Fibroblast of lung (primary cell): ENCODE measurements around the gene RANBP9. TPM values are rescaled to one million over a fixed set of nuclear protein-coding genes. Genes with fewer than 3 reads are reported as not detected.

Source experiments
- DNase-seq, 2 donors: peaks; one replicate each; pipeline versions ENCODE4 v3.0.0 to v3.0.0-alpha.2; 2010; ENCODE audit warnings: low read depth in 2 of 2
- H2AFZ ChIP-seq: 2 replicates; pipeline ENCODE4 v1.5.1; 2012; ENCODE audit warnings: low read length, control low read depth, inconsistent platforms
- H3K27ac ChIP-seq: 2 replicates; pipeline ENCODE4 v1.5.1; 2011; ENCODE audit warnings: low read length, control low read depth; ENCODE audit not compliant: insufficient read depth
- H3K27me3 ChIP-seq: 2 replicates; pipeline ENCODE4 v1.5.1; 2011; ENCODE audit warnings: mild to moderate bottlenecking, low read length; ENCODE audit not compliant: control insufficient read depth, insufficient read depth
- H3K36me3 ChIP-seq: 2 replicates; pipeline ENCODE4 v1.5.1; 2011; ENCODE audit warnings: low read length; ENCODE audit not compliant: control insufficient read depth, insufficient read depth
- H3K4me1 ChIP-seq: 2 replicates; pipeline ENCODE4 v1.5.1; 2011; ENCODE audit warnings: low read length; ENCODE audit not compliant: control insufficient read depth, insufficient read depth; ENCODE audit errors: extremely low read depth
- H3K4me2 ChIP-seq: 2 replicates; pipeline ENCODE4 v1.5.1; 2011; ENCODE audit warnings: low read length, control low read depth; ENCODE audit not compliant: insufficient read depth; ENCODE audit errors: extremely low read depth
- H3K4me3 ChIP-seq, 4 experiments: fragments of 200-600 bp in 1 of 4; sonication (generic) in 1 of 4; replicated peaks in 1 of 4; 2 replicates each; pipeline ENCODE4 v1.5.1; 2011 to 2016; ENCODE audit warnings: low read length in 4 of 4, low read depth in 3 of 4, mild to moderate bottlenecking in 3 of 4, control low read depth in 2 of 4, inconsistent platforms in 1 of 4, mixed read lengths in 1 of 4; ENCODE audit not compliant: insufficient read depth in 1 of 4; ENCODE audit errors: control extremely low read depth in 1 of 4
- H3K79me2 ChIP-seq: 2 replicates; pipeline ENCODE4 v1.5.1; 2012; ENCODE audit warnings: mild to moderate bottlenecking, low read length, inconsistent platforms; ENCODE audit not compliant: control insufficient read depth, insufficient read depth
- H3K9ac ChIP-seq: 2 replicates; pipeline ENCODE4 v1.5.1; 2011; ENCODE audit warnings: mild to moderate bottlenecking, low read length, control low read depth; ENCODE audit not compliant: insufficient read depth
- H3K9me3 ChIP-seq: 2 replicates; pipeline ENCODE4 v1.5.1; 2012; ENCODE audit warnings: low read depth, low read length; ENCODE audit not compliant: control insufficient read depth, insufficient read depth
- H4K20me1 ChIP-seq: 2 replicates; pipeline ENCODE4 v1.5.1; 2011; ENCODE audit warnings: low read length; ENCODE audit not compliant: control insufficient read depth, insufficient read depth; ENCODE audit errors: extremely low read depth
- CTCF ChIP-seq, 2 donors: IDR thresholded peaks in 1 of 2; conservative IDR thresholded peaks in 1 of 2; 1 replicate in 1 of 2; 2 replicates in 1 of 2; pipeline ENCODE4 v1.5.1; 2011 to 2012; ENCODE audit warnings: low read length in 2 of 2, control low read depth in 1 of 2, inconsistent platforms in 1 of 2, low read depth in 1 of 2, mild to moderate bottlenecking in 1 of 2
- EZH2 ChIP-seq: IDR thresholded peaks from 2 replicates; pipeline ENCODE4 v1.5.1; 2012; ENCODE audit warnings: low read length, control low read depth, mild to moderate bottlenecking; ENCODE audit errors: missing control alignments
- polyA plus RNA-seq, 2 donors: library from polyadenylated mRNA; depleted of rRNA in 1 of 2; stranded (reverse) in 1 of 2; unstranded in 1 of 2; fragments of >200 nt; gene quantifications; 2 replicates each; pipeline ENCODE4 v1.2.1, GENCODE V29; 2011 to 2012; ENCODE audit warnings: missing spikeins in 1 of 2
- total RNA-seq: library from RNA; depleted of rRNA; stranded (reverse); fragments of >200 nt; gene quantifications from 2 replicates; pipeline ENCODE4 v1.2.1, GENCODE V29; 2014

The RANBP9 gene
- total and polyA plus RNA-seq, 2 donors (not counting 1 experiment from before 2014, with no cell fraction given), result 46.7 to 48.7 TPM

- Histone ChIP-seq H2AFZ (no peak overlapping the region), H3K79me2 (no peaks in the 10 kb centered on the region), H3K27me3 (no peaks in the 10 kb centered on the region), H3K4me3 (no peak overlapping the region), H3K36me3 (no peaks in the 10 kb centered on the region), H4K20me1 (no peaks in the 10 kb centered on the region), H3K4me2 (no peak overlapping the region), H3K9ac (no peak overlapping the region), H3K27ac (no peak overlapping the region), H3K9me3 (no peaks in the 10 kb centered on the region), H3K4me1 (peaks cover 2% of the 10 kb centered on the region)
- DNase-seq, result no peak
- no peak for TF ChIP-seq CTCF (conservative IDR thresholded peaks at IDR 0.05 in 1 of 2, IDR thresholded peaks at IDR 0.05 in 1 of 2; ENCODE audit: low read depth in 1 of 2, low read length in 2 of 2)
- no peak for TF ChIP-seq EZH2
Observed at GRCh38 chr6:13581700-13582229, 129.9 kb downstream of the RANBP9 start.

GRCh38 chr6:13579911-13580310 lies 131.7 kb downstream of the RANBP9 start:
- DNase-seq, result no peak
- TF ChIP-seq CTCF (conservative IDR thresholded peaks at IDR 0.05 in 1 of 2, IDR thresholded peaks at IDR 0.05 in 1 of 2; ENCODE audit: low read depth in 1 of 2, low read length in 2 of 2) (no peak), EZH2 (no peak)
- H3K9ac ChIP-seq, result no peak overlapping the region
- no peaks in the 10 kb centered on the region for H3K79me2 ChIP-seq
- H3K36me3 ChIP-seq, result no peaks in the 10 kb centered on the region
- H4K20me1 ChIP-seq, result no peaks in the 10 kb centered on the region
- H3K27ac ChIP-seq, result no peak overlapping the region
- no peak overlapping the region for H2AFZ ChIP-seq
- no peaks in the 10 kb centered on the region for H3K27me3 ChIP-seq
- no peaks in the 10 kb centered on the region for H3K9me3 ChIP-seq
- H3K4me2 ChIP-seq, result no peak overlapping the region
- no peaks in the 10 kb centered on the region for H3K4me1 ChIP-seq
- no peak overlapping the region for H3K4me3 ChIP-seq

GRCh38 chr6:13577926-13578325 lies 133.7 kb downstream of the RANBP9 start:
- H2AFZ ChIP-seq, result no peak overlapping the region
- no peak overlapping the region for H3K9ac ChIP-seq
- no peaks in the 10 kb centered on the region for H3K27me3 ChIP-seq
- H3K9me3 ChIP-seq, result no peaks in the 10 kb centered on the region
- H3K79me2 ChIP-seq, result no peaks in the 10 kb centered on the region
- H3K4me1 ChIP-seq, result no peaks in the 10 kb centered on the region
- no peak for TF ChIP-seq CTCF (conservative IDR thresholded peaks at IDR 0.05 in 1 of 2, IDR thresholded peaks at IDR 0.05 in 1 of 2; ENCODE audit: low read depth in 1 of 2, low read length in 2 of 2)
- no peak for TF ChIP-seq EZH2
- DNase-seq, result no peak
- H3K27ac ChIP-seq, result no peak overlapping the region
- H3K4me2 ChIP-seq, result no peak overlapping the region
- no peaks in the 10 kb centered on the region for H4K20me1 ChIP-seq
- no peaks in the 10 kb centered on the region for H3K36me3 ChIP-seq
- no peak overlapping the region for H3K4me3 ChIP-seq
